Measurements from ENCODE around the gene PPP1R3D.

PPP1R3D gene

DNA sequence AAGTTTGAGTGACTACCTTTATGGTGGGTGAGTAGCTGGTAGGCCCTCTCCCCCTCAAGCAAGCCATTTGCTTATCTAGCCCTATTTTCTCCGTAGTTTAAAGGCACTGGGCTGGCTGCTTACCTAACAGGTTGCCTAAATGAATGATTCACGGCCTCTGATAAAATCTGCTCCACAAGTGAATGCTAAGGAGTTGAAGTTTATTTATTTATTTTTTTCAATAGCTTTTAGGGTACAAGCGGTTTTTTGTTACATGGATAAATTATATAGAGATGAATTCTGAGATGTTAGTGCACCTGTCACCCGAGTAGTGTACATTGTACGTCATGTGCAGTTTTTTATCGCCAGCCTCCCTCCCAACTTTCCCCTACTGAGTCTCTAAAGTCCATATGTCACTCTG, 9.8 kb upstream of the PPP1R3D start:
- in situ Hi-C loops (cut with MboI; ENCODE audit: low pct_unique_long_range_greater_than_20kb, low sequenced_read_pairs): no loop called here
- no peak for DNase-seq

GRCh38 chr20:59948828-59949720, 9.0 kb upstream of the PPP1R3D start:
- DNase-seq: peak; percentile 70
- in situ Hi-C loops (cut with MboI; ENCODE audit: low pct_unique_long_range_greater_than_20kb, low sequenced_read_pairs): no loop called here

- peak; percentile 45 for DNase-seq
- in situ Hi-C loops (cut with MboI; ENCODE audit: low pct_unique_long_range_greater_than_20kb, low sequenced_read_pairs): no loop called here
Measured at GRCh38 chr20:59948212-59948611, 8.1 kb upstream of the PPP1R3D start.

GRCh38 chr20:59947376-59947775, 7.3 kb upstream of the PPP1R3D start:
- DNase-seq: no peak
- in situ Hi-C loops (cut with MboI; ENCODE audit: low pct_unique_long_range_greater_than_20kb, low sequenced_read_pairs): no loop called here

DNA sequence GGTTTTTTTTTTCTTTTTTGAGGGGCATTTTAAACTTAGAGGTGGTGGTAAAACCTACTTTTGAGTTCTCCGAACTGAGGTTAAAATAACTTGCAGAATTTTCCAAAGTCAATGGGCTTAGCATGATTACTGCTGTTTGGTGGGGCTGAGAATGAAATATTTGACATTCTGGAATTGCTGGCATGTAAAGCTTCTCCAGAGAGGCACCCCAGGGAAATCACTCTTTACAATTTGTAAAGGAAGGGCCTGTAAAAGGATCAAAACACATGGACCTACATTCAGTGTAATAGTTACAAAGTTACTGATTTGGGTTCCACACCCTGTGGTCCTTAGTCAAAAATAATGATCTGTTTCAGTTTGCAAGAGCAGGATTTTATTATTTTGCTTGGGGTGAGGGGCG, 5.6 kb upstream of the PPP1R3D start:
- DNase-seq: no peak
- in situ Hi-C loops (cut with MboI; ENCODE audit: low pct_unique_long_range_greater_than_20kb, low sequenced_read_pairs): no loop called here

DNA sequence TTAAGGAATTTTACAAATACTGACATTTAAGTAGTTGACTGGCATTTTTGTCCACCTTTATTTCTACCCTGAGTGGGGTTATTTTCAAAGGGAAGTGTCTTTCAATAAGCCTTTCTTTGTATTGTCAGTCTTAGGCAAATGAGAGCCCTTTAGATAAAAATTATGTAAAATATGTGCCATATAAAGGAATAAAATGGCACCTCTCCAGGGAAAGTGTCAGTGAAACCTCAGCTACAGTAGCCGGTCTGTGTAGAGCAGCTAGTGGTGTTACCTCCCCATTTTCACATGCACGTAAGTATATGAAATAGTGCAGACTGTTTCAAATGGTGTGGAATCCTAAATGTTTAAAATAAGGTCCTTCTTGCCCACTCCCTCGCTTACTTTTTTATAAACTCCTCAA, 5.1 kb upstream of the PPP1R3D start:
- in situ Hi-C loops (cut with MboI; ENCODE audit: low pct_unique_long_range_greater_than_20kb, low sequenced_read_pairs): no loop called here

DNA sequence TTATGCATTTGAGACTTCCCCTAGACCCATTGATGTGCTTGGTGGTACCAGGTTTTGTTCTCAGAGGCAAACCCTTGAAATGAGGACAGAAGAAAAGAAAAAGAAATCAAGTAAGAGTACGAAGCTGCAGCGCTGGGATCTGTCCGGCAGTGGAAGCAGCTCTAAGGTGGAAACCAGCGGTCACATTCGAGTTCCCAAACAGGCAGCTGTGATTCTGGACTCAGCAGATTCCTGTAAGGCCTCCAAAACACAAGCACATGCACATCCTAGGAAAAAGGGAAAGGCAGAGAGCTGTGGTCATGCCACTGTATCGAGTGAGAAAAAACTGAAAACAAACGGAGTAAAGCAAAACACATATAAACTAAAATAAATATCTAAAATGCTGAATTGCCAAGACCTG, 4.6 kb upstream of the PPP1R3D start:
- in situ Hi-C loops (cut with MboI; ENCODE audit: low pct_unique_long_range_greater_than_20kb, low sequenced_read_pairs): no loop called here
- no peak for DNase-seq

More for the DNA sequence above, 5.1 kb upstream of the PPP1R3D start:
- DNase-seq: no peak

DNA sequence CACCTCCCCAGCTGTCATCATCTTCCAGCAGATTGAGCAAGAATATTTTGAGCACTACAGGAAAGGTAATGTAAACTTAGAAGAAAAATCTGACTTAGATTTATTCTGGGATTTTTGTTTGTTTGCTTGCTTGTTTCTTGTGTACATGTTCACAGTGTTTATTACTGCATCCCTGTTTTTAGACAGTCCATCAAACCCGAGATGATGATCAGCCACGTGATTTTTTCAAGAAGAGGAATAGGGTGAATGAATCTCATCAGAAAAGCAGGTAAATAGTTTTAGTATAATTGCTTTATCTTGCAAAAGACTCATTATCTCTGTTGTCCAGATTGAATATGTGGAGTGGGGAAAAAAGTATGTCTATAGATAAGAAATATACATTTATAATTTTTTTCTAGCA, 2.1 kb upstream of the PPP1R3D start:
- in situ Hi-C loops (cut with MboI; ENCODE audit: low pct_unique_long_range_greater_than_20kb, low sequenced_read_pairs): no loop called here

DNA sequence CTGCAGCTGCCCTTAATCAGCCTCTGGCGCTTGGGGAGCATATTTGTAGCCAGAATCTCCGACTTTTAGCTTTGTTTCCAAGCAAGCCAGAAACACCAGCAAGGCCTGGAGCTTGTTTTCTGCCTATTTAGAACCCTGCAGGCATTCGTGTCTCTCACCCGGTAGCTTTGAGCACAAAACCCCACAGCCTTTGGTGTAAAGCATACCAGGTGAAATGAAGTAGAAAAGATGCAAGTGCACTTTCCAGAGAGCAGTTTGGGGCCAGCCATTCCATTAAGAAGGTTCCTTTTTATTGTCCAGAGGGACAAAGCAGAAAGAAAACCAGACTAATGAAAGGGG, 820 bp upstream of the PPP1R3D start:
- no peak for DNase-seq
- in situ Hi-C loops (cut with MboI; ENCODE audit: low pct_unique_long_range_greater_than_20kb, low sequenced_read_pairs): no loop called here

More for the DNA sequence above, 2.1 kb upstream of the PPP1R3D start:
- no peak for DNase-seq

- in situ Hi-C loops (cut with MboI; ENCODE audit: low pct_unique_long_range_greater_than_20kb, low sequenced_read_pairs): no loop called here
- DNase-seq: no peak
Measured at GRCh38 chr20:59939879-59940128, 301 bp downstream of the PPP1R3D start.

DNA sequence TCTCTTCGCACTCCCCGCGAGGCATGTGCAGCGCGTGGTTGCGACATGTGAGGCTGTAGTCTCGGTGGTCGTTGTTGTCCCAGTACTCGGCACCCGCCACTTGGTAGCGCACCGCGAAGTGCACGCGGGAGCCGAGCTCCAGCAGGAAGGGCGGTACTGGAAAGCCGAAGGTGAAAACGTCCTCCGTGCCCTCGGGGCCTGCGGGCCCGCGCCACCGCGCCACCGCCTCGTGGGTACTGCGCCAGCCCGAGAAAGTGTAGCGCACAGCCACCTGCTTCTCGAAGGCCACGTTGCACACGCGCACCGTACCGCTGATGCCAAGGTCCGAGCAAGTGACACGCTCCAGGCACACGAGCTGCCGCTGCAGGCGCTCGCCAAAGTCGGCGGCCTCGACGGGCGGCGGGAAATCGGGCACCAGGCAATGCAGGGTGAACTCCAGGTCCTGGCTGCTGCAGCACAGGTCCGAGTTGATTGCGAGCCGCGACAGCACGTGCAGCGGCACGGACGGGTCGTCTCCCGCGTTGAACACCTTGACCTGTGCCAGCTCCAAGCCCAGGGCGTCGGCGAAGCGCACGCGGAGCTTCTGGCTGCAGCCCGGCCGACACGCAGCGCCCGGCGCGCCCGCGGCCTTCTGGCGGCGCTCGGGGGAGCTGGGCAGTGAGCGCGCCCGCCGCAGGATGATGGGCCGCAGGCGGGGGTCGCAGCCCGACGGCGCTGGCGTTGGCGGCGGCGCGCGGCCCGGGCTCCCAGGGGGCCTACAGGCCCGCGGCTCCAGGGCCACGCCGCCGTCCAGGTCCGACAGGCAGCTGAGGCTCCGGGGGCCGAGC, 840 bp downstream of the PPP1R3D start:
- in situ Hi-C loops (cut with MboI; ENCODE audit: low pct_unique_long_range_greater_than_20kb, low sequenced_read_pairs): no loop called here
- no peak for DNase-seq

DNA sequence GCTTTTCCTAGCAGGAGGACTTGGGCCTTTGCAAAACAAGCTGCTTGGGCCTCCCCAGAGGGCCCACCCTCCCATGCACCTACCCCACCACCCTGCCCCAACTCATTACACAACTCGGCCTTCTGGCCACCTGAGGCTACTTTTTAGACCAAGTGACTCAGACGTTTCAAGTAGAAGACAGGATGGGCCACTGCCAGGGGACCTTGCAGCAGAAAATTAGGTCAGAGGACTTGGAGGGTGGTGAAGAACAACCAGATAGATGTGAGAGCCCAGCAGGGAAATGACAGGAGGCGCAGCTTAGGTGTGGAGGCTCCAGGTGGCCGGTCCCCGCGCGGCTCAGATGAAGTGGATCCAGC, 1.4 kb downstream of the PPP1R3D start:
- in situ Hi-C loops (cut with MboI; ENCODE audit: low pct_unique_long_range_greater_than_20kb, low sequenced_read_pairs): no loop called here
- DNase-seq: no peak

GRCh38 chr20:59938221-59938620, 1.9 kb downstream of the PPP1R3D start:
- no peak for DNase-seq
- in situ Hi-C loops (cut with MboI; ENCODE audit: low pct_unique_long_range_greater_than_20kb, low sequenced_read_pairs): no loop called here

DNA sequence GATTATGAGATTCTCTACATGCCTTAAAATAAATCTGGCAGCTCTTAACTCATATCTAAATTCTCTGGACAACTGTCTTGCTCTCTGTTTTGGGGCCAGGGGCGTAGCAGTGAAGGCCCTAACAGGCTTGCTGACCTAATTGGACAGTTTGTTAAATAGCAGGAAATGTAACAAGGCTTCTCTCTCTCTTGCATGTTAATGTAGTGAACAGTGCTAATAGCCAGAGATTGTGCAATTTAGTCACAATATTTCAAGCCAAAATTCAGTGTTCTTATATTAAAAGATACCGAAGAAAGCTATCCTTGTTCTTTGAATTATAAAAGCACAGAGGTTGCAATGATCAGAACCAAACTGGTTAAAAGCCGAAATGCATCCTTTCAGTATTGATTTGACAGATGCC, 3.0 kb downstream of the PPP1R3D start:
- in situ Hi-C loops (cut with MboI; ENCODE audit: low pct_unique_long_range_greater_than_20kb, low sequenced_read_pairs): no loop called here
- DNase-seq: no peak

GRCh38 chr20:59936409-59936808, 3.7 kb downstream of the PPP1R3D start:
- in situ Hi-C loops (cut with MboI; ENCODE audit: low pct_unique_long_range_greater_than_20kb, low sequenced_read_pairs): no loop called here
- DNase-seq: no peak

DNA sequence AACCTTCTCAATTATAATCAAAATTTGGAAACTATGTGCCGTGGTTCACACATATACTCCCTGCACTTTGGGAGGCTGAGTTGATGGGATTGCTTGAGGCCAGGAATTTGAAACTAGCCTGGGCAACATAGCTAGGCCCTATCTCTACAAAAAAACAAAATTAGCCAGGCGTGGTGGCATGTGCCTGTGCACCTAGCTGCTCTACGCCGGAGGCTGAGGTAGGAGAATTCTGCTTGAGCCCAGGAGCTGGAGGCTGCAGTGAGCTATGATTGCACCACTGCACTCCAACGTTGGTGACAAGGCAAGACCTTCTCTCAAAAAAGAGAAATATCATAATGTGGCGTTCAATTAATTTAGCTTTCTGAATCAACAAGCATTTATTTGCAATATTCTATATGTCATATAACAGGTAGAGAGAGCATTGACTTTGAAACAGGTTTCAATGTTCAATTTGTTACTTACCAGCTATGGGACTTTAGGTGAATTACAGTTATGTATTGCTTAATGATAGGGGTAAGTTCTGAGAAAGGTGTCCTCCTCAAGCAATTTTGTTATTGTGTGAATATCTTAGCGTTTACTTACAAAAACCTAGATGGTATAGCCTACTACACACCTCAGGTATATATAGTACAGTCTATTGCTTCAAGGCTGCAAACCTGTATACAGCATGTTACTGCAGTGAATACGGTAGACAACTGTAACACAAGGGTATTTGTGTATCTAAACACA, 4.5 kb downstream of the PPP1R3D start:
- in situ Hi-C loops (cut with MboI; ENCODE audit: low pct_unique_long_range_greater_than_20kb, low sequenced_read_pairs): no loop called here
- no peak for DNase-seq

GRCh38 chr20:59933849-59934585, 6.1 kb downstream of the PPP1R3D start:
- in situ Hi-C loops (cut with MboI; ENCODE audit: low pct_unique_long_range_greater_than_20kb, low sequenced_read_pairs): no loop called here

GRCh38 chr20:59933296-59933848, 6.7 kb downstream of the PPP1R3D start, which contains the start of gene SYCP2:
SYCP2 (minus strand) TSS chr20:59933637; CDS start chr20:59922413, 11,224 bp downstream.
- no peak for DNase-seq

More at GRCh38 chr20:59933849-59934585, 6.1 kb downstream of the PPP1R3D start:
- peak; percentile 81 for DNase-seq

More at GRCh38 chr20:59933296-59933848, 6.7 kb downstream of the PPP1R3D start, which contains the start of gene SYCP2:
- in situ Hi-C loops (cut with MboI; ENCODE audit: low pct_unique_long_range_greater_than_20kb, low sequenced_read_pairs): no loop called here

All from KBM-7 (cell line).